ENCODE measurements around the gene APBB2.
A peak's percentile ranks its signal among the peaks of the same experiment; 100 is the strongest.

The APBB2 gene

DNA sequence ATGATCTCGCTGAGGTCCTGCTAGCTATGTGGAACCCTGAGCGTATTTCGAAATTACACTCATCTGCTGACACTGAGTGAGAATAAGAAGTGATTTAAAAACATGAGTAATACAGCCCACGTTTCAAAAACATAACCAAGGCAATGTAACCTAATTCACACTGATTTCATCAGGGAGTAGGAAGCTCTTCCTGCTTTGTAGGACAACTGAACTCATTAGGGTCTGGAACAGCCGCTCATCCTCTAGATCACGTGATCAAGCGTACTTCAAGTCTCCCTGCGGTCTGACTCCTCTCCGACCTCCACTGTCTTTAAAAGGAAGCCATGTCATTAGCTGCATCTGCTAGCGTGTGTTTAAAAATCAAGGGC lies 326.6 kb downstream of the APBB2 start:
- DNase-seq: no peak

DNA sequence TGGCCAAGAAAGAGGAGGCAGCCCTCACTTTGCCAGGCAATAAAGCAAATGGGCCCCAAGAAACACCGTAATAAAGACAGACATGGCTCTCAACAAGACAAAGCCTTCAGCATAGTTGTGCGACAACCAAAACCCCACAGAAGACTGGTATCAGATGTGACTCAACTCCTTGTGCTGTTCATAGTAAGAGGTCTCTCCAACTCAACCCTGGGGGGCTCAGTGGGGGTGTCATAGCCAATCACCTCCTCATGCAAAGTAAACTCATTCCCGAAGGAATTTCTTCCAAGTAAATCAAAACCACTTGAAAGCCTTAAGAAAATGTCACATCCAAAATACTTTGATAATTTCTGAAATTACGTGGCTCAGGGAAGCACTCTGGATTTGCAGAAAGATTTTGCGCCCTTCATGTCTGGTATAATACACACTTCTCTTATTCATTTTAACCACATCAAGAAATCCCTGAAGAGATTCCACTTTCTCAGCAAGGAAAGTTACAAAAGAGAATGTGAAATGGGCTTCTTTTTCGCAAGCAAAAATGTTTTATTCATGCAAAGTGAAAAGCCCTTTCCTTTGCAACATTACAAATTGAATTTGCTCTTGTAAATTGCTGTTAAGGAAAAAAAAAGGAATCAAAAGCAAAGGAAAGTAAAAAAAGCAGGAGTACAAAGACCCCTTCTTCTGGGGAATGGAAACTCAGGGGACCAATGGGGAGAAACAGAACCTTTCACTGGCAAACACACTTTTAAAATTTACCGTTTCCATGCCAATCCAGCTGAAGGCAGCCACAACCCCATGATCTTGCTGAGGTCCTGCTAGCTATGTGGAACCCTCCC lies 327.2 kb downstream of the APBB2 start:
- no peak for DNase-seq

DNA sequence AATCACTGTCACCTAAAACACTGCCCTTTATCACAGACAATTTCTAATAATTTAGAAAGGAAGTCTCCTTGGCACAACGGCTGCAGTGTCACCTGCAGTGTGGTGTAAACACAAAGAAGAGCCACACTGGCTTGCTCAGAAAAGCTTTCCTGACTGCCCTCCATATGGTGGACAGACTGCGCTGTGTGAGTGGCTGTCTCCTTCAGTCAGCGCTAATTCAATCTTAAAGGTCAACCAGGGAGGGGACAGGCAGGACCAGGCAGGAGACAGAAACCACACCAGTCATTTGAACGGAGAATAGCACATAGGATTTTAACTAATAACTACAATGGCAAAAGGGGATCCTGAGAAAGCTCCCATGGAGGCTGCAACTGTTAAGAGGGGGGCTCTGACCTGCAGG lies 332.5 kb downstream of the APBB2 start:
- no peak for DNase-seq

DNA sequence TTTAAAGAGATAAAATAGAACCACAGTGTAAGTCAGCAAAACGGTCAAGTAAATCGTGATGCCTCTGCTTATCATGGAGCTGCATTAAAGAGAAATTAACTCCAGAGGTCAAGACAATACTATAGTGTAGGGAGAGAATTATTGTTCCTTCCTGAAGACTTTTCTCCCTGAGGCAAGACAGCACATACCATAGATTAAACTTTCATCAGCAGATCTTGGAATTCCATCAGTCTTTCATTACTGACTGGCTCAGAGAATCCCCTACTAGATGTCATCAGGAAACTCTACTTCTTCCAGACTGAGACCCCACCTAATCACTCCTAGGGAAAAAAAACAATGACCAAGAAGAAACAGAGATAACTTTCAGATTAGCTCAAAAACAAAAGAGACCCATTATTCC lies 333.2 kb downstream of the APBB2 start:
- no peak for DNase-seq

DNA sequence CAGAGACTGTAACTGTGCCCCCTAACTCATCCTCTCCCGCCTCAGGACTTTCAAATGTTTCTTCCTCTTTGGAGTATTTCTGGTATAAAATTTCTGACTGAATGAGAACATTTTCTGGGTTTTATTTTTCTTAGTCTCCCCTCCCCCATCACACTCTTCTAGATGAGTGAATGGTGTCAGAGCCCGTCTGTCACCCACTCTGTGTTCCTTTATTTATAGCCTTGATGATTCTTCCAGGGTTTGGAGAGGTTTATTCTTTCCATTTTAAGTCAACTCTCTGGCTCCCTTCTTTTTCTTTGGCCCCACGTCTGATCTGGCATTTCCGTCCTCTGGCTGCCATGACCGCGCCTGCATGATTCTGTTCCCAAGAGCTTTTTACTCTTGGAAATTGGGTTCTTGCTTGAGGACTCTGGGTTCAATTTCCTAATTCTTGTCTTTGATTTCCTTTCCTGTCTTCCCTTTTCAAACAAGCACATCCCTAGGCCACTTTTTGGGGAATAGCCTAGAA lies 335.7 kb downstream of the APBB2 start:
- DNase-seq: no peak

DNA sequence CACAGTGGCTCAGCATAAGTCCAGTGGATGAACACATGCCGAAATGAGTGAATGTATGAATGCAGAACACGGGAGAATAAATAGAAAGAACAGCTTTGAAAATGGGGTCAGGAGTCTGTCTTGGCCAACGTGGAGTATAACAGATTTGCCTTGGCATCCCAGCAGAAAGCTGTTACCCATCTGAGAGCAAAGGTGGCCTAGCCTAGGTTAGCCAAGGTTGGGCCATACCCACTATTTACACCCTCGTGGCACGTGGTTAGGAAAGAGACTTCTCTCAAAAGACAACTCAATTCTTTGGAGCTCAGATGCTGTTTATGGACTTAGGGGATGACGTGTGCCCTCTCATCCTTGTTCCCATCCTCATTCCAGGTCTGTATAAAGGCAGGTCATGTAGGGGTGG lies 337.3 kb downstream of the APBB2 start:
- DNase-seq: no peak

DNA sequence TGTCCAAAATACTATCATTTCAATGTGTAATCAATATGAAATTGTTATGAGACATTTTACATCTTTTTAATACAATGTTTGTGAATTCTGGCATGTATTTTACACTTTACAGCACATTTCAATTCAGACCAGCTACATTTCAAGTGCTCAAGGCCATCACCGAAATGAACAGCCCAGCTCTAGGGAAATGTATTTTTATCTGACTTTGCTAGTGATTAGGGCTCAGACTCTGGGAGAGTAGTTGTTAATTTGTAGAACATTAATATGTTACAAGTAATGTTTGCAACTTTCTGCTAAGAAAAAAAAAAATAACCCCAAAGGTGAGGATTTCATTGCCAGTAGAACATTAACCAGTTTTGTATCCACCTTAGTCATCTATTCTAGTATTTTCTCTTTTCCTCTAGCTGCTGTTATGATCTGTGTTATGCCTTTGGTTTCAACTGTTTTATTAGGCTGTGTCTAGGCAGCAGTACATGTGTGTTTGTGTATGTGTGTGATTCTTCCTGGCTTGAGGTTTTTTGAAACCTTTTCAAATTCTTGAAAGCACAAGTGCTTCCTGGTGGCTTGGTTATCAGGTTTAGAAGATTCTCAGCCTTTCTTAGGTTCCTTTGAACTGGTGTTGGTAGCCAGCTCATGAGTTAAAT lies 338.7 kb downstream of the APBB2 start:
- DNase-seq: no peak

DNA sequence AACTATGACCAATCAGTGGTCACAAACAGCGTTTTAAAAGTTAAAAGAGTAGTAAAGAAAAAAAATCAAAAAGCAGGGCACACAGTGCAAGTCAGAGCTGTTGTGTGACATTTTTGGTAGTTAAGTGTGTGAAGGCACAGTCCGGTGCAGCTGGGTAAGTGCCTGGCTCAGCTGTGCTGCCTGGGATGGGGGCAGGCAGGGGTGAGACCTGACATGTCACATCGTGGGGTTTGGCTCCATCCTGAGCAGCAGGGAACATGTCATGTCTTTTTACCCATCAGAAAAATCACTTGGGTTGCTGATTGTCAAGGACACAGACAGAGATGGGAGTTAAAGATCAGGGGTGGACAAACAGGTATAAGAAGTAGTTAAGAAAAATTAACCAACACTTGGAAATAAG lies 339.4 kb downstream of the APBB2 start:
- DNase-seq: no peak

DNA sequence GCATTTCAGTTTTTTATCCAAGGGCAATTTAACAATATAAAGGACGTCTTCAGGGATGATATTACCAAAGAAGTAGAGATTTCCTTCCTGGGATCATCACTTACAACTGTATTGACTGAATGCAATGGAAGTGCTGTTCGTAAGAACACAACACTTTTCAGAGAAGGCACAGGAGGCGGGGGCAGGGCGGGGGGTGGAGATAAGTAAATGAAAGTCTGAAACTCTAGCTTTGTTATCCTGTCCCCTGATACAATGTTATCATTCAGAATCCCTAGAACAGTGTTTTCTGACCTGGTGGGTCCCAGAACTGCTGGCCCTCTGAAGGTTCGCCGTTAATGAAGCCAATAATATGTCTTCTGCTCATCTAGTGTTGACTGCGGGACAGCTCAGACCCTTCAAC lies 340.0 kb downstream of the APBB2 start:
- DNase-seq: no peak

DNA sequence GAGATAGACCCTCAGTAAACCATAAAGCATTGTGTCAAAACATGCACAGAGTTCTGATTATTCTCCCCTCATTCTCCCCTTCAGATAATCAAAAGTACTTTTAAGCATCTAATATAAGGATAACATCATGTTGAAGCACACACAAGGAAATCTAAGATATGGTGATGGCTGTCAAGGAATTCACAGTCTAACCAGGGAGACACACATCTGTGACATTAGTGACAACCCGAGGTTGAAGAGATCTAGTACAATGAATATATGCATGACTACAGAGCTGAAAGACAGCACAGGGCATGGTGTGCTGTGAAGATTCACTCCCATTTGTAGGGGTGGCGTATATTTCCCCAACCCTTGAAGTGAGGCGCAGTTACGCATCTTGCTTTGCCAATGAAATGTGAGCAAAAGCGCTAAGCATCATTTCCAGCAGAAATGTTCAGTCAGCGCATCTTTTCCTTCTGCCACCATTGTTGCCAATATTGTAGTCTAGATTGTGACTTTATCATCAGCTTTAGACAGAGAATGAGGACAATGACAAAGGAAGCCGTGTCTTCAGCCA lies 342.6 kb downstream of the APBB2 start:
- DNase-seq: no peak

DNA sequence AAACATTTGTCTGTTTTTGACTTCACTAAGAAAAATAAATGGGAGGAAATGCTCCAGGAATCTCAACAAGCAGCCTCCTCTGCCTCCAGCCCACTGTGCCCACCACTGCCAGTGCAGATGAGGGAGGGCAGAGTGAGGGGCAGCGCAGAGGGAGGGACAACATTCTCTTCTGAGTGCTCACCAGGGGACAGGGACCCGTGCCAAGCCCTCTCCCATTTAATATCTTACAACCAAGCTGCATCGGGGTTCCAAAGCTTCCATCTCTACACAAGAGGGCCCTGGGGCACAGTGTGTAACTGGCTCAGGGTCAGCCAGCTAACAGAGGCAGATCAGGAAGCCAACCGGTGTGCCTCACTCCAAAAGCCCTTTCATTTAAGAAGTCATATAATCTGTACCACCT lies 344.2 kb downstream of the APBB2 start:
- no peak for DNase-seq

DNA sequence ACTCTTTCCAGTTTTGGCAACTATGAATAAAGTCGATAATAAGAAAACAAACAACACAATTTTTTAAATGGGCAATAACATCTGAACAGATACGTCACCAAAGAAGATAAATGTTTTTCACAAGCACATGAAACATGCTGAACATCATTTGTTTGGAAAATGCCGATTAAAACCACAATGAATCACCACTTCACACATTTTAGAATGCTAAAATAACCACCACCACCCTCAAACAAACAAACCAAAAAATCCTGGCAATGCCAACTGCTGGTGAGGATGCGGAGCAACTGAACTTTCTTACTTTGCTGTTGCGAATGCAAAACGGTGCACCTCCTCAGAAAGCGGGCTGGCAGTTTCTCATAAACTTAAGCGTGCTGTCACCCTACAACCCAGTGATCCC lies 348.6 kb downstream of the APBB2 start:
- DNase-seq: no peak

DNA sequence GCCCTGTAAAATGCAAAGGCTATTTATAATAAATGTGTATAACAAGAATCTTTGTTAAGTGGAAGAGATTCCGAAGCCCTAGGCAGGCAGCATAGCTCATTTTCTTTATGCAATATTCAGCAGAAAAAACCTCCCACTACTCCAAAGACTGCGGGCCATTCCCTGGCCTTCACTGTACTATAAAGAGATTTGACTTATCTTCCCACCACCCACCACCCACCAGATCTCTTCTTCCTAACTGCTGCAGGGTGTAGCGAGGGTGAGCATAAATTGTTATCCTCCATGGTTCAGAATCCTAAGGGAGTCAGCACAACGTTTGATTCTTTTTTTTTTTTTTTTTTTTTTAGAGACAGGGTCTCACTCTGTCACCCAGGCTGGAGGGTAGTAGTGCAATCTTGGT lies 349.8 kb downstream of the APBB2 start:
- no peak for DNase-seq

DNA sequence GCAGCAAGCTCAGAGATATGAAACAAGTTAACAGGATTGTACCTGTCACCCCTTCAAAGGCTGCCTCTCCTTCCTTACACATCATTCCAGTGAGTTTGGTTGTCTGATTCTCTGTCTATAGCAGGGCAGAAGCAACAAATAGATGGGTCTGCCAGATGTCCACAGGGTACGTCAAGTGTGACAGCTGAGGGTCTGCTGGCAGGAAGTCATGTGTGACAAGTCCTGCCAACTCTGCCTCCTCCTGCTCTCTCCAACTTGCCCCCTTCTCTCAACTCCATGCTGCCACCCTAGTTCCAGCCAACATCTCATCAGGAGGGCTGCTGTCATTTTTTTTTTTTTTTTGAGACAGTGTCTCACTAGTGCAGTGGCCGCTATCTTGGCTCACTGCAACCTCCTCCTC lies 355.4 kb downstream of the APBB2 start:
- DNase-seq: no peak

DNA sequence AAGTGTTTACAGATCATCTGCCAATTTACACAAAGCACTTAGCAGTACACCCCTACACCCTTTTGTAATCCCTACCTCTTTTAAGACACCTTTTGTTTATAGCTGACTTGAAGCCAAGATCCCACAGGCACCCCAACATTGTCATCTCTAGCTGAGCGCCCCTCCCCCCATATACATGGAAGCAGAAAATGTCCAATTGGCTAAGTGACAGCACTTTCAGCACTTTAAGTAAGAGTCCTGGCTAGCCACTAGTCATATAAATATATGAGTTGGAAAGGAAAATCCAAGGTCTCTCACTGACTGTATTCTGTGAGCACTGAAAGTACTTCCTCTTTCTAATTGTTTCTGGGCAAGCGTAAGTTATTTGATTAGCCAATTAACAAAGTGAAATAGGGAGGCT lies 356.4 kb downstream of the APBB2 start:
- no peak for DNase-seq

DNA sequence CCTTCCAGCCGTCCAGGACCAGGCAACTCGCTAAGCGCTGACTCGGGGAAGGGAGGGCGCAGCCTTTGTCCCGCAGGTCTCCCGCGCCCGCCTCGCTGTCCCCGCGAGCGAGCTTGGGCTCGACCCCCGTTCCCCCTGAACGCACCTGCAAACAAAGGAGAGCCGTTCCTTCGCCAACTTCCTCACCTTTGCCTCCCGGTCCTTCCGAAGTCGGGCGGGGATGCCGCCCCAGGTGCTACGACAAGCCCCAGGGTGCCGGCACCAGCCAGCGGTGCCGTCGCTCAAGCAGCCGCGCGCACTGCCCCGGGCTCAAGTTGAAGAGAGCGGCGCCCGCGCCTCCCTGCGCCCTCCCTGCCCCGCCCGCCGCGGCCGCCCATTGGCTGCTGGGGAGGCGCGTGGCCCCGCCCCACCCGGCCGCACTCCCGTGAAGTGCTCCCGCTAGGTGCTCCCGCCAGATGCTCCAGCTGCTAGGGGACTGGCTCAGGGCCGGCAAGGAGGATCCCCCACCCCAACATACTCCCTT lies 357.4 kb downstream of the APBB2 start:
- DNase-seq: peak; percentile 82 to 90 (median 90)

DNA sequence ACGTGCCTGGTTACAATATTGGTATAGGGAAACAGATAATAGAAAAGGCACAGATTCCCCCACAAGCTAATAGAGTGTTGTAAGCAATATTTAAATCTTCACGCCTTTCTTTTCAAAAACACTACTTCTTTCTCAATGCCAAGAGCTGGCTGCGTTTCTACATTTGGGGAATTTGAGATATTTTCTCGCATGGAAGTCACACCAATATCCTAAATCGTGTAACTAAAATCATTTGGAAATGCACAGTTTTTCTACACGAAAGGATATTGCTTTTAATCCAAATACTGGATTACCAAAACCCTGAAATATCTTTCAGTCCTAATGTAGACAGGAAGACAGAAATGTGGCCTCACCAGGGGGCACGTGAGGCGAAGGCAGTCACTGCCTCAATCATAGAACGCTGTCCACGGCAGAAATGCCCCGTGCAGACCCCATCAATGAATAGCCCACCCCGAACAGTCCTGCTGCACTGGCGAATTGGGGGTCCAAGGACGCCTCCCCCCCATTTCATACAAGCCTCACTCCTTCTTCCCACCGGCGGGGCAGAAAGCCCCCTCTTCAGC lies 358.0 kb downstream of the APBB2 start:
- peak in 2 of 3 experiments; percentile 68 to 78 for DNase-seq

DNA sequence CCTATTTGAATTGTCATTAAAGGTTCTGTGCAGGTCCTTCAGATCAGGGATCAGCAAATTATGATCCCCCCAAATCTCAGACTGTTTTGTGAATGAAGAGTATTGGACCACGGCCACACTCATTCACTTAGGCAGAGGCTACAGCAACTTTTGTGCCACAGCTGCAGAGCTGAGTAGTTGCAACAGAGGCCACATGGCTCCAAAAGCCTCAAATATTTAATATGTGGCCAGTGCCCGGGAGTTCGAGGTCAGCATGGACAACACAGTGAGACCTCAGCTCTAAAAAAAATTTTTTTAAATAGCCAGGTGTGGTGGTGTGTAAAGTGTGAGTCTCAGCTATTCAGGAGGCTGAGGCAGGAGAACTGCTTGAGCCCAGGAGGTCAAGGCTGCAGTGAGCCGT lies 363.8 kb downstream of the APBB2 start:
- no peak for DNase-seq

DNA sequence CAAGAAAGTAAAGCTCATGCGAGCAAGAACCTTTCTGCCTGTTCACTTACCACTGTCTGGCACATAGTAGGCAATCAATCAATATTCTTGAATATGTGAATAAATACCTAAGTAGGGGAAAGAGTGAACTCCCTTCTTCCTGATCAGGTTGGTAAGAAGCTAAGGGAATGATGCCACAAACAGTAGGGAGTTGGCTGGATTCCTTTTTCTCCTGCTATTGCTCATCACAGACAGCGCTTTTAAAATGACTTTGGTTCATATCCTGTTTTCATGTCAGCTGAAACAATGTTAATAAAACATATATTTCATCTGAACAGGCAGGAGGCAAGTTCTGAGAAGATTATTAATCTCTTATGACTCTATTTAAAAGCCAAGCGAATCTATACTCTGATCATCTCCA lies 365.4 kb downstream of the APBB2 start:
- DNase-seq: no peak

DNA sequence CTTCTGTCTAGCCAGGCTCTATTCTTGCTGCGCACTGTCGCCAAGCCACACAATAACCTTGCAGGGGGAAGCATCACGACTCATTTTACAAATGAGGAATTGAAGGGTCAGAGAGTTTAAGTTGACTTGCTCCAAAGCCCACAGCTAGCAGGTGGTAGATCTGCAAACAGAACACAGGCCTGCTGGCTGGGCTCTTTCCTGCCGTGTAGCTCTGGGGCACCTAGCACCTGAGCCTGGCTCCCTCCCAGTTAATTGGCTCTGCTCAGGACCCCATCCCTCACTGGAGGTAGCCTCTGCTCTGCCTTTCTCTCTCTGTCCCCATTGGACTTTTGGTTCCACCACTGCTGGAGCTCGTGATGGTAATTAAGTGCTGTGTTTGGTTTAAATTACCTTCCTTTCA lies 366.1 kb downstream of the APBB2 start:
- peak in 2 of 3 experiments; percentile 83 to 96 for DNase-seq

DNA sequence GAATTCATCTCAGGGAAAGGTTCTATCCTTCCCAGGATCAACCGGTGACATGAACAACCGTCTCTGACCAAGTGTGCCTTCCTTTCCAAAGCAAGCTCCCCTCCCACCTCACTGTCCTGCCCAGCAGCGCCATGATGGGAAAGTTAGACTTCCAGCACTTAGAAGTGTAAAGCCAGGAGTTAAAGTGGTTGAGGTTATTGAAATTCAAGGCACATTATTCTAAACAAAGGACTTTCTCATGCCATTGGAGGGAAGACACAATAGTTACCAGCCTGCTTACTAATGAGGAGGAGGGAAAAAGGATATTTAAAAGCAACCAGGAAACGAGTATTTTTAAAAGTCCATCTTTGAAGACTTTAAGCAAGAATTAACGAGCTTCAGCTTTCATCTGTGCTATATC lies 367.8 kb downstream of the APBB2 start:
- no peak for DNase-seq

DNA sequence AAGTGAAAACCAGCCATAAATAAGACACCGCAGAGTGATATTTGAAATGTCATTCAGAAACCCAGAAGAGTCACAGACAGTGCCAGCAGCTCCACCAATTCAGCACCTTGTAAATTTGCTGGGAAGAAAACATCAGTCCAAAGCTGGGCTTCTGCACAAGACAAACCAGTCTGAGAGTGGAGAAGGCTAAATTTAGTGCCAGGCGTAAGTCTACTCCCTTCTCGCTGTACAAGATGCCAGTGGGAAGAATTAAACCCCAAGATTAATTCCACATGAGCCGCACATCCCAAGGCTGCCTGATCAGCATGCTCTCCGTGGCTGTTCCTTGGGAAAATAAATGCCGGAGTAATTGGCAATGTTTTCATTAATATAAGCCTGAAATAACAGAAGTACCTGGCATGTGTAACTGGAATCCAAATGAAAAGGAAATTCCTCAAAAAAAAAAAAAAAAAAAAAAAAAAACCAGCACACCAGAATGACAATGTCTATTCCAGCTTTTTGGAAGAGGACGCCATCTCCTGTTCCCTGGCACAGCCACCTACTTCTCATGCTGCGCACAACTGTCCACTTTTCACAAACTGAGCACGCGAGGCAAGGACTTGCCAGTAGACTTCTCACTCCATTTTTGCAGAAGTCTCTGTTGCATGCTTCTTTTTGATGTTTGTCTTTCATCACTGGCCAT lies 369.0 kb downstream of the APBB2 start:
- no peak for DNase-seq

DNA sequence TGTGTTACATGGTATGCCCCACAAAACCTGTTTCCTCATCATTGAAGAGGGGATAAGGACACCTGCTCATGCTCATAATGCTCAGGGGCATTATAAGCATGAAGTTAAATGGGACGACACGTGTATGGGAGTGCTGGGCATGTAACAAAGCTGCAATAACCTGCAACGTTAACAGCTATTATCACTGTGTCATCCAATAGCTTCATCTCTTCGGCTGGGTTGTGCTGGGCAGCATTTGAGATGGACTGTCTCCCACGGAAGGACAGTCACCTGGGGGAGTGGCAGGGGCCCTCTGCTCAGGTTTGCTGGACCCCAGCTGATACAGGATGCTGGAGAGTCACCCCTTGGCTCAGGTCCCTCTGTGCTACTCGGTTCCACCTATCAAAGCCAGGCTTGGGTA lies 370.1 kb downstream of the APBB2 start:
- no peak for DNase-seq

Data from NCI-H1417 (cell line).